Parathyroid adenoma (tissue), 2 donors: Measurements from ENCODE around the gene SERPINB13.

Experiments
- H2AFZ ChIP-seq: fragments of 300-600 bp; sonication (generic); one replicate; pipeline ENCODE4 v1.7.0; 2017; ENCODE audit warnings: antibody characterized with exemption, mild to moderate bottlenecking
- H3K27ac ChIP-seq: fragments of 300-600 bp; sonication (generic); one replicate; pipeline ENCODE4 v1.7.0; 2017
- H3K27me3 ChIP-seq: fragments of 300-600 bp; sonication (generic); one replicate; pipeline ENCODE4 v1.7.0; 2017; ENCODE audit warnings: low read length; ENCODE audit not compliant: control insufficient read depth, insufficient read depth
- H3K36me3 ChIP-seq: fragments of 300-600 bp; sonication (generic); one replicate; pipeline ENCODE4 v1.7.0; 2017; ENCODE audit warnings: low read length; ENCODE audit not compliant: control insufficient read depth, insufficient read depth
- H3K4me1 ChIP-seq: fragments of 300-600 bp; sonication (generic); one replicate; pipeline ENCODE4 v1.7.0; 2017; ENCODE audit warnings: control low read depth
- H3K4me2 ChIP-seq: fragments of 300-600 bp; sonication (generic); one replicate; pipeline ENCODE4 v1.7.0; 2017; ENCODE audit warnings: low read length
- H3K4me3 ChIP-seq: fragments of 300-600 bp; sonication (generic); one replicate; pipeline ENCODE4 v1.7.0; 2017; ENCODE audit warnings: low read depth, low read length
- H3K79me2 ChIP-seq: fragments of 300-600 bp; sonication (generic); one replicate; pipeline ENCODE4 v1.7.0; 2017; ENCODE audit warnings: control low read depth
- H3K9ac ChIP-seq: fragments of 300-600 bp; sonication (generic); one replicate; pipeline ENCODE4 v1.7.0; 2017; ENCODE audit warnings: mild to moderate bottlenecking
- H3K9me3 ChIP-seq: fragments of 300-600 bp; sonication (generic); one replicate; pipeline ENCODE4 v1.7.0; 2017; ENCODE audit warnings: low read length; ENCODE audit not compliant: control insufficient read depth
- TF ChIP-seq, protein P1 (sequence below): fragments of 300-600 bp; sonication (generic); IDR thresholded peaks from one replicate; pipeline ENCODE4 v1.7.0; 2017; ENCODE audit warnings: antibody characterized with exemption, mild to moderate bottlenecking
- donor health status: primary hyperparathyroidism.

SERPINB13 gene

DNA sequence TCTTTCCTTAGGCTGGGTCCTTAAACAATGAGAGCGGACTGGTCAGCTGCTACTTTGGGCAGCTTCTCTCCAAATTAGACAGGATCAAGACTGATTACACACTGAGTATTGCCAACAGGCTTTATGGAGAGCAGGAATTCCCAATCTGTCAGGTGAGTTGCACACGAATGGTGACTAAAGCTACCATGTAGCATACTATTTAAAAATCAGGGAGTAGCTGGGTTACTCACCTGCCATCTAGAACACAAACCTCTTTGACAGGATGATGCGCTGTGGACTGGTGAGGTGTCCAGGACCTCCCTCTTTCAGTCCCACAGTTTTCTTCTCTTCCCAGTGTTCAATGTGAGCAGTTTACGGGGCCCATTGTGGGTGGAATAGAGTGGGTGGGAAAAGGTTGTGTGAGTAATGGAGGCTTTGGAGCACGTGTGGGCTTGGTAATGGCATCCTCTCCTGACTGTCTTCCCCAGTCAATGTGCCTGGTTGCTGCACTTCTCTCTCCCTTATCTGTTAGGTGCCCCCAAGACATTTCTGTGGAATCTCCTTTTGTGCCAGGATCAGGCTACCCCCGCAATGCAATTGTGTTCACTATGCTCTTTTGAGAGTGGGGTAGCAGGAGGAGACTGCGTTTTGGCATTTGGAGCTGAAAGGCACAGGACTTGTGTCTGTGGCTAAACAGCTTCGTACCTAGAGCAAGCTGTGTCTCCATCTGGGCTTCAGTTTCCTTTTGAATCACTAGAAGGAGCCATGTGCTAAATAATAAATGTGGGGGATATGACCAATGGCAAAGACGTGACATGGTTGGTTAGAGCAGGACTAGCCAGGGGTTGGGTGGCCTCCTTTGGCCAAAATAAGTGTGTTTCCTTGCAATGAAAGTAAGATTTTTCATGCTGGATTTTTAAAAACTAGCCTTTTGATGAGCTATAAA is 27.3 kb upstream of the SERPINB13 start:
- H3K4me1 ChIP-seq: no peaks in the 10 kb centered on the region
- no peaks in the 10 kb centered on the region for H3K79me2 ChIP-seq
- no peak overlapping the region for H3K4me2 ChIP-seq
- no peak overlapping the region for H3K4me3 ChIP-seq
- H3K9ac ChIP-seq: no peak overlapping the region
- no peak overlapping the region for H3K27ac ChIP-seq
- no peaks in the 10 kb centered on the region for H3K27me3 ChIP-seq
- TF ChIP-seq, protein P1, sequence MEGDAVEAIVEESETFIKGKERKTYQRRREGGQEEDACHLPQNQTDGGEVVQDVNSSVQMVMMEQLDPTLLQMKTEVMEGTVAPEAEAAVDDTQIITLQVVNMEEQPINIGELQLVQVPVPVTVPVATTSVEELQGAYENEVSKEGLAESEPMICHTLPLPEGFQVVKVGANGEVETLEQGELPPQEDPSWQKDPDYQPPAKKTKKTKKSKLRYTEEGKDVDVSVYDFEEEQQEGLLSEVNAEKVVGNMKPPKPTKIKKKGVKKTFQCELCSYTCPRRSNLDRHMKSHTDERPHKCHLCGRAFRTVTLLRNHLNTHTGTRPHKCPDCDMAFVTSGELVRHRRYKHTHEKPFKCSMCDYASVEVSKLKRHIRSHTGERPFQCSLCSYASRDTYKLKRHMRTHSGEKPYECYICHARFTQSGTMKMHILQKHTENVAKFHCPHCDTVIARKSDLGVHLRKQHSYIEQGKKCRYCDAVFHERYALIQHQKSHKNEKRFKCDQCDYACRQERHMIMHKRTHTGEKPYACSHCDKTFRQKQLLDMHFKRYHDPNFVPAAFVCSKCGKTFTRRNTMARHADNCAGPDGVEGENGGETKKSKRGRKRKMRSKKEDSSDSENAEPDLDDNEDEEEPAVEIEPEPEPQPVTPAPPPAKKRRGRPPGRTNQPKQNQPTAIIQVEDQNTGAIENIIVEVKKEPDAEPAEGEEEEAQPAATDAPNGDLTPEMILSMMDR: no peak
- no peak overlapping the region for H2AFZ ChIP-seq
- no peaks in the 10 kb centered on the region for H3K9me3 ChIP-seq
- no peaks in the 10 kb centered on the region for H3K36me3 ChIP-seq

DNA sequence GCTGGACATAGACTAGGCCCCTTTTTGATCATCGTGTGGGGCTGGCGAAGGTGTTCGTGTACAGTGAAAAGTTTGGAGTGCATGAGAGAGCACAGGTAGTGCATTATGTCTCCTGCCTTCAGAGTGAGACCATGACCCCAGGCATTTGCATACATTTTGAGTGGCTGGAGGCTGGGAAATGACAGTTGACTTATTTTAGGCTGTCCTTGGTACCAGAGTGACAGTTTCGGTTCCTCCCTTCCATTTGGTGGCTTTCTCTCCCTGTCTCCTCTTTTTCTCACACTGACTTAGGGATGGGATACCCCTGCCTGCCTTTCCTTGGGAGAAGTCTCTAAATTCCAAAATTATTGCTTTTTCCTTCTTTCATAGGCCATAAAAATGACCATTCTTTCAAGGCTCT is 24.9 kb upstream of the SERPINB13 start:
- no peaks in the 10 kb centered on the region for H3K4me1 ChIP-seq
- no peaks in the 10 kb centered on the region for H3K79me2 ChIP-seq
- H3K9ac ChIP-seq: no peak overlapping the region
- H2AFZ ChIP-seq: no peak overlapping the region
- H3K36me3 ChIP-seq: no peaks in the 10 kb centered on the region
- H3K4me2 ChIP-seq: no peak overlapping the region
- TF ChIP-seq, protein P1: no peak
- no peak overlapping the region for H3K27ac ChIP-seq
- no peaks in the 10 kb centered on the region for H3K27me3 ChIP-seq
- no peak overlapping the region for H3K4me3 ChIP-seq
- no peaks in the 10 kb centered on the region for H3K9me3 ChIP-seq

GRCh38 chr18:63564021-63564420 is 23.1 kb upstream of the SERPINB13 start:
- H3K27ac ChIP-seq: no peak overlapping the region
- no peaks in the 10 kb centered on the region for H3K79me2 ChIP-seq
- no peak overlapping the region for H2AFZ ChIP-seq
- H3K36me3 ChIP-seq: no peaks in the 10 kb centered on the region
- no peak overlapping the region for H3K4me3 ChIP-seq
- no peak overlapping the region for H3K9ac ChIP-seq
- TF ChIP-seq, protein P1: no peak
- H3K4me1 ChIP-seq: no peaks in the 10 kb centered on the region
- no peaks in the 10 kb centered on the region for H3K27me3 ChIP-seq
- no peak overlapping the region for H3K4me2 ChIP-seq
- no peaks in the 10 kb centered on the region for H3K9me3 ChIP-seq

GRCh38 chr18:63564561-63564960 is 22.6 kb upstream of the SERPINB13 start:
- Histone ChIP-seq H3K79me2 (no peaks in the 10 kb centered on the region), H3K4me2 (no peak overlapping the region), H3K27ac (no peak overlapping the region), H3K27me3 (no peaks in the 10 kb centered on the region), H2AFZ (no peak overlapping the region), H3K4me1 (no peaks in the 10 kb centered on the region), H3K9me3 (no peaks in the 10 kb centered on the region), H3K4me3 (no peak overlapping the region), H3K36me3 (no peaks in the 10 kb centered on the region), H3K9ac (no peak overlapping the region)
- TF ChIP-seq, protein P1: no peak

GRCh38 chr18:63567276-63567675 is 19.9 kb upstream of the SERPINB13 start:
- Histone ChIP-seq H2AFZ (no peak overlapping the region), H3K9me3 (no peaks in the 10 kb centered on the region), H3K79me2 (no peaks in the 10 kb centered on the region), H3K4me2 (no peak overlapping the region), H3K4me1 (no peaks in the 10 kb centered on the region), H3K4me3 (no peak overlapping the region), H3K9ac (no peak overlapping the region), H3K36me3 (no peaks in the 10 kb centered on the region), H3K27me3 (no peaks in the 10 kb centered on the region), H3K27ac (no peak overlapping the region)
- TF ChIP-seq, protein P1: no peak
